ENCODE measurements around the gene MOB3B.
A peak's percentile ranks its signal among the peaks of the same experiment; 100 is the strongest.

Gene MOB3B

DNA sequence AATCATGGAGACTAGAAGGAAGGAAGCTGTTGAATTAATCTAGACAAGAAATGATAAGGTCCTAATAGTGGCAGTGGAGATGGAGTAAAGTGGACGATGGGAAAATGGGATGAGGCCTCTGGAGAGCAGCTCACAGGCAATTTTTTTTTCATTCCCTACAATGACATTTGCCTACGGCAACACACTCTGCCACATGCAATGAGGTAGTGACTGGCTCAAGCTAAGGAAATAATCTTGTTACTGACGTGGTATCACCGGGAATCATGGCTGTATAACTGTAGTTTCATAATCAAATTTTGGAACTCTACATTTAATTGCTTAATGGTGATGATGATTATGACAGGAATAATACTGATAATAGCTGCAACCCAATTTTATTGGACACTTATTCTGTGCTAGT is 12.1 kb upstream of the MOB3B start:
- no peak for DNase-seq (ENCODE audit: low read depth)

DNA sequence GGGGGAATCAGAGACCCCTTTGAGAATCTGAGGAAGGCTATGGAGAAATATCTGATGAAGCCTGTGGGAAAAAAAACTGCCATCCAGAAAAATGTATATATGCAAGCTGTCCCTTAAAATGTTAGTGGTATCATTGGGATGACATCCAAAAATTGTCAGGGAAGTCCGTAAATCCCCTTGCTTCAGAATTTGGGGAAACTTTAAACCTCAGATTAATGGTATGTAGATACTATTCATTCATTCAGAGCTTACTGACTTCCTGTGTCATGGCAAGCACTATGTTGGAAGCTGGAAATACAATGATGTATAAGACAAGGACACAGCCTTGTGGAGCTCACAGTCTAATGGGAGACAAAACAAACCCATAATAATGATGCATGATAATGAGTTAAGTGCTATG is 10.9 kb upstream of the MOB3B start:
- DNase-seq (ENCODE audit: low read depth), result peak; percentile 4

DNA sequence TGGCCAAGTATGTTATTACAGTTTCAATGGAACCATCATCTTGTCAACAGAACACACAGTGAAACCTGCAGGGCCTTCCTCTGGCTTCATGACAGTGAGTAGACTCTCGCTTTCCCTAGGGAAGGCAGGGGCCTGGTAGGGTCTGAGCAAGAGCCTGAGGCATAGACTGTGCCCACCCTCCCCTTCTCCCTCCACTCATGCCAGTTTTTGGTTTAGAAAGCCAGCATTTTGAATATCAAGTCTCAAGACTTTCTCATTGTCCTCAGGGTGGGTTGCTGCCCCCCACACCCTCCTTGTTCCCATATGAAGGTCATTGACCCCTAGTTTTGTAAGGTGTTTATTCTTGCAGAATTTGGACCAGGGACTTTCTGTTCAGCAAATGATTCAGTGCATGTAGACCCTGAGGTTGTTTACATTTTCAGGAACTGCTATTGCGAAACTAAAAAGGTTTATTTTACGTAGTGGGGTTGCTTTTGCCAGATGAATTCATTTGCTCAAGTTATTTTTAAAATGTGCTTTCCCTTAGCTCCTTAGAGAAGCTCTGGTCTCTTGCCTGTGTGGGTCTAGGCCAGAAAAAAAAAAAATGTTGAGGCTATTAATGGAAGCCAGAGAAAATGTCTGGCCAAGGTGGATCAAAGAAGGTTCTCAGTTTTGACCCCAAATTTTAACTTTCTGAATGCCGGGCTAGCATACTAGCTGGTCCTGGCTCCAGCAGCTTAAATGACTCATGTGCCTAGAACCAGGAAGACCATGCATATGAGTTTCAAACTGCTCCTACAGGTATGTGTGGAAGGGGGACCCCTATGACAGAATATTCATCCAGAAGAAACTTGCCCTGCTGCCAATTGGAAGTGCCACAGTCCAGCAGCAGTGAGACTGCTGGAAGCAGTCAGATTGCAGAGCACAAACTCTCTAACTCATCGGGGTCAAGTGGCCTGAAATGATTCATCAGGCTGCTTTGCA is 10.1 kb upstream of the MOB3B start:
- peak; percentile 52 for DNase-seq (ENCODE audit: low read depth)

DNA sequence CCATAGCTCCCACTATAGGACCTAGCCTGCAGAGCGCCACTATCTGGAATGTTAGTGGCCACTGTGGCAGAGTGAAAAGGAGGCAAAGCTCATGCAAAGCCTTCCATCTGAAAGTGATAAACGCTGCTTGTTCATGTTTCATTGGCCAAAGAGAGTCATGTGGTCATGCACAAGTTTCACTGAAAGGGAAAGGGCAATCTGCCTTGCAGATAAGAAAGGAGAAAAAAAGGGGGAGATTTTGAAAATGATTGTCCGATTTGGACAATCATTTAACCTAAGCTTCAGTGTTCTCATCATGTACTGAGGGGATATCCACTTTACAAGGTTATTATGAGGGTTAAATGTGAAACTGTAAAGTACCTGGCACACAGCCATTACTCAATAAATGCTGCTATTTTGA is 9.0 kb upstream of the MOB3B start:
- no peak for DNase-seq (ENCODE audit: low read depth)

DNA sequence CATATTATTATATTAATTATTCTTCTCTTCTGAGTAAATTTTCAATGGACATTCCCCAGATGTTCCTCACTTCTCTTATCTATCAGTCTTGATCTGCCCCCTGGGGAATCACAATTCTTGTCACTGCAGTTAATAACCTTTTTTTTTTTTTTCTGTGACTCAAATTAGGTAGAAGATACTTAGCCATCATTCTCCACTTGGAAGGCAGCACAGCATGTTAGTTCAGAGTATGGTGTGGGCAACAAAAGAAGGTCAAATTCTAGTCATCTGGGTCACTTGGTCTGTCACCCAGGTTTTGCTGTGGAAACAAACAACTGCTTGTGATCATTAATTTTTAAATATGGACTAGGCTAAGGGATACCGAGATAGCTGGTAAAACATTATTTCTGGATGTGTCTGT is 8.1 kb upstream of the MOB3B start:
- DNase-seq (ENCODE audit: low read depth), result no peak

DNA sequence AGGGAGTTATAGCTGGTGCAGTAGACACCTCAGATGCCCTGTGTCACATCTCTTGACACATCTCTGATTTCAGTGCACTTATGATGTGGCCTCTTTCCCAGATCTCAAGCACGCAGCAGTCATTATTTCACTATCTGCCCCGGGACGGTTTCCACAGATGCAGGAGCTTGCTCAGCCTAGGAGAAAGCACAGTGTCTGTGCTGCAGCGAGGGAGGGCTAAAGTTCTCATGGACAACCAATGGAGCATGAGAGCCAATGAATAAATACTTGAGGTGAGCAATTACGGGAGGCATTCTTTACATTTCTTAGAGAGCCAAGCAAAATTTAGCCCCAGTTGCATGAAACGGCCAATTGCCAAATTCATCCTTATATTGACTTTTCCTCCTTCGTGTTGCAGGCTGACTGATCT is 7.4 kb upstream of the MOB3B start:
- no peak for DNase-seq (ENCODE audit: low read depth)

DNA sequence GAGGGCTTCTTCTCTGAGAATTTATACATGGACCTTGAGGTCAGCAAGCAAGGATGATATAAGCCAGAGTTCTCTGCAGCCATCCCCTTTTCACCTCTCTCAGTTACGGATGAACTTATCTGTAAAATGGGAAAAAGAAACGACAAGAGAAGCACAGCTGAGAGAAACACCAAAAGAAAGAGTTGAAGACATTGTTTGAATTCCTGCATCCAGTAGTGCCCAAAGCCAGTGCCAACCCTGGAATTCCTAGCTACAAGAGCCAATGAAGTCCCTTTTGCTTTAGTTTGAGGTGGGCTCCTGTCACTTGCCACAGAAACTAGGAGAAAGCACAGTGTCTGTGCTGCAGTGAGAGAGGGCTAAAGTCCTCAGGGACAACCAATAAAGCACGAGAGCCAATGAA is 6.6 kb upstream of the MOB3B start:
- no peak for DNase-seq (ENCODE audit: low read depth)

DNA sequence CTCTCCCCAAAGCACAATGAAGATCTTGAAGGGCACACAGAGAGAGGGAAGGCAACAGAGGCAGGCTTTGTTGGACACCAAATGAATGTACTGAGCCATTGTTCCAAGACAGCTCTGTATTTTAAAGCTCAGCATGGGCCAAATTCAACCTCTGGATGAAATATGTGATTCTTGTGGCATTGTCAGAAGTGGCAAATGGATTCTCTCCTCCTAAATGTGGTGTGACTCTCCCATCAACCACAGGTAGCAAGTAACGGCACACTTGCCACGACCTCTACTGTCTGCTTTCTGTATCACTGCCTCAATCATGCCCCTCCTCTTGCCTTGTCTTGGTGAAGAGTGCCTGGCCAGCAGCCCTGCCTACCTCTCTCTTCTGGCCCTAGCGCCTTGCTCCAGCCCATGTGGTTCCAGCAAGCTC is 6.1 kb upstream of the MOB3B start:
- peak; percentile 25 for DNase-seq (ENCODE audit: low read depth)

DNA sequence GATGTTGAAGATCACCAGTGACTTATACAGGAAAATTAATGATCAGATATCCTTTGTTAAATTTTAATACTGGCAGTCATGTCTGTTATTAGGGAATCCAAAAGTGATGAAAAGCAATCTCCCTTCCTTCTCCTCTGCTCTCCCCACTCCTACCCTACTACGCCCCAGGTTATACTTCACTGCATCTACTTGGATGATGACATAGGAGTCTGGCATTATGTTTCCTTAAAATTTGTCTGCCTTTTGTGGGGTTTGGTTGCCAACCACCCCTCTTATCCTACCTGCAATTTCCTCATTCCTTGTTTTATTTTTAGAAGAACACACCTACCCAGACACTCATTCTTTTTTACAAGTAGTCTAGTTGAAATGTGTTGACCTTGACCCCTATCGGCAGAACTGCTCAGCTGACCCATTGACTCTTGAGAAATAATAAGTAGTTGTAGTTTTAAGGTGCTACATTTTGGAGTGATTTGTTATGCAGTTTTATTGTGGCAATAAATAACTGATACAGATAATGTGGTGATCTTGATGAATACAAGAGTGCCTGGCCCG is 5.1 kb upstream of the MOB3B start:
- DNase-seq (ENCODE audit: low read depth), result no peak

DNA sequence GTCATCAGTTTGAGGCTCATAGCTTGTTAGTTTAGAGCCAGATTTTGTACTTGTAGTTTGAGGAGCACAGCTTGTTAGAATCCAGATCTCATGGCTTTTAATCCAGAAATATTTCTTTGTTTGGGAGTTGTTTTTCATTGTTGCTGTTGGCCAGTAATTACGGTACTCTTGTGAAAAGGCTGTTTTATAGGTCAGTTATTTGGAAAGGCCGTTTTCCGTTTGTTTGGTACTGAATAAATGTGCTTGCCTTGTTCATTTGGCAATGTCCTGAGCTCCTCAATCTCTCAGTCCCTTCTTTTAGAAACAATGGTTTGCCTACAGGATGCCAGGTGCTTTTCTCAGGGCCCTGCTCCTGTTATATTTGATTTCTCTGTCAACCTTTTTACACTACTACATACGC is 4.5 kb upstream of the MOB3B start:
- DNase-seq (ENCODE audit: low read depth), result no peak

DNA sequence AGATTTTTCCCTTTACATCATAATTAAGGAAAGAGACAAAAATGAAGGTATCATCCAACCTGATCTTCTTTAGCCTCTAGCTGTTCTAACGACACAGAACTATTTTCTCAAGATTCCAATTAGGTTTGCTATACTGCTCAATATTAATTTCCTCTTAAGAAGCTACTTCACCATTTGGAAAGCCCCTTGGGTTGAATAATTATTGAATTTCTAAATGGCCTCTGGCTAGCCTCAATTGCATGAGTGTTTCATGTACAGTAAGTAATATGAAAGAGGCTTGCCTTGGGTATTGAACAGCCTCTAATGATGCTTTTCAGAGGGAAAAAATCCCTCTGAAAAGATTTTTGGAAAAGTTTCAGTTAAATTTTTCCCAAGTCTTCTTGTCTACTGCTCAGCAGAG is 3.7 kb upstream of the MOB3B start:
- DNase-seq (ENCODE audit: low read depth), result no peak

DNA sequence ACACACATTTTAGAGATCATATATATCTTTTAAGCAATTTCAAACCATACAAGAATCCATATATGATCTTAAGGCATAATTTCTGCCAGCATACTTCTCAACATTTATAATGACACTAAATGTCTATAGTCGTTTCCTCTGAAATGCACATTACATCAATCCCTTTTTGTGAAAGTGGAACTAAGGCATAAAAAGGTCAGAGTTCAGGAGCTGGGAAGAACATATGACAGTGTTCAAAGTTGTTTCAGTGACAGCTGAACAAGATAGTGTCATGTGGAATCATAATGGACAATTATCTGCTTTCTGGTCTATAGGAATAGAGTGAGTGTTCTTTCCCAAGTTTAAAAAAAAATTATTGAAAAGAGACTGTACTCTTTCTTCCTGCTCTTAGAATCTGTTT is 2.4 kb upstream of the MOB3B start:
- no peak for DNase-seq (ENCODE audit: low read depth)

DNA sequence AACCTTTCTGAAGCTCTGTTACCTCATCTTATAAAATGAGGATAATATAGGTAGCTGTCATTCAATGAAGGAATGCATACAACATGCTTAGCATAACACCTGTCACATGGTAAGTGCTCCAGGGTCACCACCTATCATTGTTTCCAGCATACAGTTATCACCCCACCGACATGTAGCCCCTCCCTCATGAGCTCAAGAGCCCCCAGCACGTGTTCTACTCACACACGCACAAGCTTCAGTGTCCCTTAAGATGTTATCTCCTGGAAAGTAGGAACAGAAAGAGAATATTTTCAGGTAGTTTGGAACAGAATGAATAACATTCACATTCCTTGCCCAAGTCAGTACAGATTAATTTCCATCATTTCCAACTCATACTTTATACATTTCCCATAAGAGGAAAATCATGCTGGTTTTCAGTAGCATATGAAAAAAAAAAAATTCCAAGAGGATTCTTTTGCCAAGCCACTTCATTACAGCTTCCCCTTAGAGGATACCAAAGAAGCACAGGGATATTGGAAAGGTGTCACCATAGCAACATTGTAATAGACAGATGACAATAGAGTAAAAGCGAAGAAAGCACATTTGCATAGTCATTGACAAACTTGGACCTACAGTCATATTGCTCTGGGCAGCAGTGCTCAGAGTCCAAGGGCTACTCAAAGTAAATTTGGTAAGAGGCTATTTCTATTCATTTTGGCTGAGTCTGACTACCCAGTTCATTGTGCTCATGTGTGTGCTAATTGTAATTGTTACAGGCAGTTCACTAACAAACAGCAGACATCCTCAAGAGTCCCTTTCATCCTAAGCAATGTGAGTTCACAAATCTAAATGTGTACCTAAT is 1.5 kb upstream of the MOB3B start:
- DNase-seq (ENCODE audit: low read depth), result no peak

DNA sequence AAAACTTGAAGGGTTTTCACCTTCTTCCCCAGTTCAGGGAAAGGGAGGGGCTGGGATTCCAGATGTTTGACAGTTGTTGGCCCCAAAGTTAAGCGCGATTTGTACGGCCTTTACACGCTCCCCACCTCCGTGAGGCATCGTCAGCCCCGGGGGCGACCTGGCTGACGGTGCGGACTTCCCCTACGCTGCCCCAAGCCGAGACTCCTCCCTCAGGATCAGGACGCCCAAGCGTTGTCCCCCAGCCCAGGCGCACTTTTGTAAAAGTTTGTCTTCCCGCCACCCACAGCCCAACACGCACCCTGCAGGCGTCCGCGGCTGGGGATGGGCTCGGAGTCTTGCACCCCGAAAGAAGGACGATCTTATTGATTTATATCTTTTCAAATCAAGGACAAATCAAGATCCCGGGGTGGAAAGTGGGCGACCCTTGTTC is 713 bp downstream of the MOB3B start:
- peak; percentile 45 for DNase-seq (ENCODE audit: low read depth)

DNA sequence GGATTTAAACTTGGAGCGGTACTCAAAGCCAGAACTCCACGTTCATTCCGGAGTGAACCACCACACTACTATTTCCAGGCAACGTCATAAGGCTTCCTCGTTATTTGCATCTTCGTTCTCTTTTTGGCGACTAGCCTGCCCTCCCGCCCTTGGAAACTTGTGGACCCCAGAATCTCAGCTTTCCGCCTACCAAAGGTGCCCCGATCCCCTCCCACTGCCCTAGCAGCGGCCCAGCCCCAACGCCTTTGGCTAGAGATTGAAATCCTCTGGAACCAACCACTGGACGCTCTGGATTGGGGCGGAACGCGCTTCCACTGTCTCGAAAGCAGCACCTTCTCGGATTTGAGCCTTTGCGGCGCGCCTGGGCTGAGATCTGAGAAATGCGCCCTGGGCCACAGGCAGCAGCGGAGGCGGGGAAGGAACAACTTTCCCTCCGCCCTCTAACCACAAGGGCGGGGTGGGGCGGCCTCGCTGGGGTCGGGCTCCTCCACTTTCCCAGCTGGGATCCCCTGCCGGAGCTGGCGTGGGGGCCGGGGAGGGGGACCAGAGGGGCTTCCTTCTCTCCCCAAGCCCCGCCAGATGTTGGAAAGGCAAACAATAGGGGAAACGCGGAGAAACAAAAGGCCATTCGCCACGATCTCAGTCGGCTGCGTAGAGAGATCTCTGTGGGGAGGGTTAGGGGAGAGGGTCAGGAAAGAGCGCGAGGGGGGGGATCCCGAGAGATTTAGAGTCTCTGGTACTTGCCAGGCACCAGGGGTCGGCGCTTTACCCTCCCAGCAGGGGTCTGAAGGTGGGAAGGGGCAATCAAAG is 1.3 kb downstream of the MOB3B start:
- peak; percentile 61 for DNase-seq (ENCODE audit: low read depth)

DNA sequence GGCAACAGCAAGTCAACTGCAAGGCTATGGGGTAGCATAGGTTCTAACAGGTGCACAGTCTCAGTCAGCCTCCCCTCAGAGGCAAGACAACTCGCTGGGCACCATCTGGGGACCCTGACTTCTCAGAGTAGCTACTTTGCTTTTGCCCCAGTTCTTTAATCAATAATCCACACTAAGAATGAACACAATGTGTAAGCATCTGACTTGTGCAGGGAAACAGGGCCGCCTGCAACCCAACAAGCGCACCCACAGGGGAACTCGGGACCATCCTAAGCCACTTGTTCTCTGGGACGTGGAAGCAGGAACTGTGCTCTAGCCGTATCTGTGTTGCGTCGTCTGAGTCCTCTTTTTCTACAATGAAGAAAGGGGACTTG is 1.9 kb downstream of the MOB3B start:
- DNase-seq (ENCODE audit: low read depth), result no peak

DNA sequence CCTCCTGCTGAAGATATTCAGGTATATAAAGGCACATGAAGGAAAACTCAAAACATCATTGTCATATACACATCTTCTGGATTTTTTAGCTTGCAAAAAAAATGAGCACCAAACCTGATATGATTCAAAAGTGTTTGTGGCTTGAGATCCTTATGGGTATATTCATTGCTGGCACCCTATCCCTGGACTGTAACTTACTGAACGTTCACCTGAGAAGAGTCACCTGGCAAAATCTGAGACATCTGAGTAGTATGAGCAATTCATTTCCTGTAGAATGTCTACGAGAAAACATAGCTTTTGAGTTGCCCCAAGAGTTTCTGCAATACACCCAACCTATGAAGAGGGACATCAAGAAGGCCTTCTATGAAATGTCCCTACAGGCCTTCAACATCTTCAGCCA is 5.4 kb downstream of the MOB3B start, which contains the start of gene IFNK:
Gene IFNK (plus strand): TSS at position 55 of the 400 bp plus-strand sequence. CDS start 47 bp downstream, at position 102.
- DNase-seq (ENCODE audit: low read depth), result no peak

DNA sequence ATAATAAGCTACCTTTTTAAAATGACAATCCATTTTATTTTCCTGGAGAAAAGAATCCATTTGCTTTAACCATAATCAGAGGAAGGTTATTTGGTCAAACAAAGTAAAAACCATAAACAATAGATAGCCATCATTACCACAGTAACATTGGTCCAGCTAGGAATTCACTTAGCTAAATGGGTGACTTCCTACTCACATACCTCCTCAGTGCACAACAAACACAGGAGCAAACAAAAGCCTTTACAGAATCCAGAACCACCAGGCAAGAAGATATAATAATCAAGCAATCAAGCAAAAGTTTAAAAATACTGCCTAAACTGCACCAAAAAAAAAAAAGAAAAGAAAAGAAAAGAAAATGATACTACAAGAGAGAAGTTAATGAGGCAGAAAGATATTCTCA is 6.5 kb downstream of the MOB3B start:
- no peak for DNase-seq (ENCODE audit: low read depth)

DNA sequence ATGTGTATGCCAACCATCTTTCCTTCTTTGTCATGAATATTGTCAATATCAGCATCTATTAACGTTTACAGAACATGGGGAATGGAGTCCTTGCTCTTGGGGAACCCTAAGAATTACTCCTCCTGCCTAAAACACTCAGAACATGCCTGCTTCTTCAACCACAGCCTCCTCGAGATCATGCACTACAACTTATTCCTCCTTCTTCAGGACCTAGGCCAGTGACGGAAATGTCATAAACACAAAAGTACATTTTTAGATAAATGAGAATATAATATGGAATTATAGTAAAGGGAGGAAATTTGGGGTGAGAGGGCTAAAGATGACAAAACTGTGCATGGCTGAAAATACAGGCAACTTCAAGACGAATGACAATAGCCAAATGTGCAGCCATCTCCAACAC is 8.6 kb downstream of the MOB3B start:
- DNase-seq (ENCODE audit: low read depth), result no peak

DNA sequence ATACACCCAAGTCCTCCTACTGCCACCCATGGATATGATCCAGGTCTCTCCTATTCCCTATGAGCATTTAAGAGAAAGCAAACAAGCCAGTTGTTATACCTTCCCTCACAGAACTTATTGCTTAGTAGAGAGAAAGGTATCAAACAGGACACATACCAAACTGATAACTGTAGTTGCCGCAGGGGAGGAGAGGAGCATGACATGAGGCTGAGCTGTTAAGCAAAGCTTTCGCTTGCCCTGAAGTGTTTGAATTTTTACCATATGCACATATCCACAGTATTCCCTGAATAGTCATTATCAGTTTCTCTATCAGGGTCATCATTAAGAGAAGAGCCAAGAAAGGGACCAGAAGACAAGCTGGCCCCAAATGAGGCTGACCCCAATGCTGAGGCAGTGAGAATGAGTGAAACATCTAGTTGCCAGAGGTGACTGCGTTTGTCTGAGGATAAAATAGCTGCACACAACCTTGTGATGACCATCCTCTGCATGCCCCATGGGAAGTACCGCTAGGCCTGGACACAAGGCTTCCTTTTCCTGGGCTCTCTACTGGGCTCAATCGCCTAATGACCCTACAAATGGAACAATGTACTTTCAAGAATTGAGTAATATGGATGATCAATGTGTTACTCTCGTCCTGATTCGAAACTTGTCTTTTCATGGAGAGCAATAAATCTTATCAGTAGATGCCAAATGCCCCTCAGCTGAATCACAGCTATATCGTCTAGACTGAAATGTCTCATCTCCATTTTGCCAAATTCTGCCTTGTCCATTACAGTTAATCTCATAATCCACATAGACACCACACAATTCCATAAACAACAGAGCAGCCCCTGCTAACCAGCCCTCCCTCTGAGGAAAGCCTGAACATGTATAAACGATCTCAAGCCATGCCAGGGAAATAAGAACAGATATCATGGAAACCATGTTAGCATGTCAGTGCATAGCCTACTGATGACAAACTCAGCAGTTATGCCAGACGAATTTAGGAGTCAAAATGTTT is 9.8 kb downstream of the MOB3B start:
- peak; percentile 77 for DNase-seq (ENCODE audit: low read depth)

DNA sequence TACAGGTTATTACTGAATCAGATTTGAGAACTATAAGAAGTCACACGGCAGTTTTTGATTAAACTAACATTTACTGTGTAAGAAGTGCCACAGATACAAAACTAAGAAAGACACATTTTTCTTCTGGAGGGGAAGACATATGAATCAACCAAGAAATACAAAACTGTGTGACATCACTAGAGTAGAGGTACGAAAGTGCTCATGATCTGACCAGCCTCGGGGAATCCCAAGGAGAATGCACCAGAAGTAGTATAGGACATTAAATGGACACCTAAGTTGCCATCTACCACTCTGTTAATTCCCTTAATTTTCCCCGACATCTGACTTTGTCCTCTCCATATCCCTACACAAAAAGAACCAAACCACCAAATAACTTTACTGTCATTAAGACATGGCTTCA is 10.8 kb downstream of the MOB3B start:
- DNase-seq (ENCODE audit: low read depth), result no peak
